Ovary (tissue), 3 donors: Measurements from ENCODE around the gene OVAAL.

Source experiments
- CTCF ChIP-seq, 3 donors: fragments of 450-650 bp in 2 of 3; fragments of 200-600 bp in 1 of 3; IDR thresholded peaks; one replicate each; pipeline versions ENCODE4 v1.5.1 to v1.8.0; 2016 to 2022; ENCODE audit warnings: antibody characterized with exemption in 3 of 3, mild to moderate bottlenecking in 1 of 3
- EP300 ChIP-seq: sonication (generic); formaldehyde crosslinking; IDR thresholded peaks from one replicate; pipeline ENCODE4 v1.6.1; 2017; ENCODE audit warnings: antibody characterized with exemption
- POLR2A ChIP-seq: fragments of 450-650 bp; IDR thresholded peaks from one replicate; pipeline ENCODE4 v1.6.1; 2017; ENCODE audit warnings: antibody characterized with exemption, mild to moderate bottlenecking, moderate library complexity
- donor health status: DM: no; HTN: no; CAD: no.

- TF ChIP-seq CTCF (IDR thresholded peaks at IDR 0.05) (no peak), POLR2A (no peak), EP300 (no peak)
These were observed 10.0 kb upstream of the OVAAL start for GRCh38 chr1:180548686-180549317.
